ENCODE data around the gene MYO18B. TPM values are rescaled to one million over a fixed set of nuclear protein-coding genes. Genes with fewer than 3 reads are reported as not detected.

The MYO18B gene
- total RNA-seq, 6 experiments from 2014 or later, result 0.04 to 0.56 (median 0.07) TPM; not detected in 1

DNA sequence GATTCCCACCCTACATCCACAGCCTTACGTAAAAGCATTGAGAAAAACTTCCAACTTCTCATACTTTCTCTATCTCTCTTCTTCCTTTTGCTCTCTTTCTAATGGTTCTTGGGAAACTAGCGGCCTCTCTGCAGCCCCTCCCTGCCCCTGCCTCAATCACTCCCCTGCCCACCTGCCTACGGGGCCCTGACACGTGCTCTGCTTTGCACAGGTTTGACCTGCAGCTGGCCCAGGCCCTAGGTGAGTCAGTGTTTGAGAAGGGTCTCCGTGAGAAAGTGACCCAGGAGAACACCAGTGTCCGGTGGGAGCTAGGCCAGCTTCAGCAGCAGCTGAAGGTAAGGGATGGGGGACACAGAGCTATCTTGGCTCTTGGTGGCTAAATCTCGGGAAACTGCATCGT, 160.4 kb downstream of the MYO18B start:
- no peak for ATAC-seq
- intact Hi-C loops (cut with DNase I), result no loop called here
- no peak for TF ChIP-seq POLR2A (IDR thresholded peaks at IDR 0.05)
- TF ChIP-seq, protein P1, sequence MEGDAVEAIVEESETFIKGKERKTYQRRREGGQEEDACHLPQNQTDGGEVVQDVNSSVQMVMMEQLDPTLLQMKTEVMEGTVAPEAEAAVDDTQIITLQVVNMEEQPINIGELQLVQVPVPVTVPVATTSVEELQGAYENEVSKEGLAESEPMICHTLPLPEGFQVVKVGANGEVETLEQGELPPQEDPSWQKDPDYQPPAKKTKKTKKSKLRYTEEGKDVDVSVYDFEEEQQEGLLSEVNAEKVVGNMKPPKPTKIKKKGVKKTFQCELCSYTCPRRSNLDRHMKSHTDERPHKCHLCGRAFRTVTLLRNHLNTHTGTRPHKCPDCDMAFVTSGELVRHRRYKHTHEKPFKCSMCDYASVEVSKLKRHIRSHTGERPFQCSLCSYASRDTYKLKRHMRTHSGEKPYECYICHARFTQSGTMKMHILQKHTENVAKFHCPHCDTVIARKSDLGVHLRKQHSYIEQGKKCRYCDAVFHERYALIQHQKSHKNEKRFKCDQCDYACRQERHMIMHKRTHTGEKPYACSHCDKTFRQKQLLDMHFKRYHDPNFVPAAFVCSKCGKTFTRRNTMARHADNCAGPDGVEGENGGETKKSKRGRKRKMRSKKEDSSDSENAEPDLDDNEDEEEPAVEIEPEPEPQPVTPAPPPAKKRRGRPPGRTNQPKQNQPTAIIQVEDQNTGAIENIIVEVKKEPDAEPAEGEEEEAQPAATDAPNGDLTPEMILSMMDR (IDR thresholded peaks at IDR 0.05), result no peak

DNA sequence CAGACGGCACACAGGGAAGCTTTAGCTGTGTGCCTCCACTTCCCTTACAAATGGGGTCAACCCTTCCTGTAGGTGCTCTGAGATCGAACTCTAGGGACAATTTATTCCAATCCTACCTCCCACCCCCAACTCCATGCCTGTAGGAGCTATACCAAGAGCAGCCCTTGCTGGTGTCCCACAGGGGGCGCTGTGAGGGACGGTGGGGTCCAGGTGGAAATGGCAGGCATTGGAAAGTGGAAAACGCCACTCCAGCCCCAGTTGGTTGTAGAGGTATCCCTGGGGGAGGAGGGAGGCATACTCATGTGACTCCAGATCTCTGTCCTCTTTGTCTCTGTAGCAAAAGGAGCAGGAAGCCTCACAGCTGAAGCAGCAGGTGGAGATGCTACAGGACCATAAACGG, 161.3 kb downstream of the MYO18B start:
- H3K9me3 ChIP-seq, result no peaks in the 10 kb centered on the region
- no peaks in the 10 kb centered on the region for H3K36me3 ChIP-seq
- no peak for DNase-seq
- intact Hi-C loops (cut with DNase I), result no loop called here
- no peak overlapping the region for H3K4me3 ChIP-seq
- H3K27me3 ChIP-seq, result no peaks in the 10 kb centered on the region
- 23% methylated on average over 5 of the region's 6 CpGs for WGBS (ENCODE audit: insufficient coverage, low coverage, low lambda C conversion rate, missing lambda C conversion rate)
- no peak overlapping the region for H3K27ac ChIP-seq
- TF ChIP-seq POLR2A (IDR thresholded peaks at IDR 0.05), result no peak
- TF ChIP-seq, protein P1 (IDR thresholded peaks at IDR 0.05), result peak in 1 of 4 donors; percentile 7
- ATAC-seq, result no peak
- no peaks in the 10 kb centered on the region for H3K4me1 ChIP-seq

More for the DNA sequence above, 160.4 kb downstream of the MYO18B start:
- Histone ChIP-seq H3K27ac (no peak overlapping the region), H3K36me3 (no peaks in the 10 kb centered on the region), H3K9me3 (no peaks in the 10 kb centered on the region), H3K27me3 (no peaks in the 10 kb centered on the region), H3K4me1 (no peaks in the 10 kb centered on the region), H3K4me3 (no peak overlapping the region)
- 61% methylated on average over 7 of the region's 8 CpGs for WGBS (ENCODE audit: insufficient coverage, low coverage, low lambda C conversion rate, missing lambda C conversion rate)
- DNase-seq, result no peak

DNA sequence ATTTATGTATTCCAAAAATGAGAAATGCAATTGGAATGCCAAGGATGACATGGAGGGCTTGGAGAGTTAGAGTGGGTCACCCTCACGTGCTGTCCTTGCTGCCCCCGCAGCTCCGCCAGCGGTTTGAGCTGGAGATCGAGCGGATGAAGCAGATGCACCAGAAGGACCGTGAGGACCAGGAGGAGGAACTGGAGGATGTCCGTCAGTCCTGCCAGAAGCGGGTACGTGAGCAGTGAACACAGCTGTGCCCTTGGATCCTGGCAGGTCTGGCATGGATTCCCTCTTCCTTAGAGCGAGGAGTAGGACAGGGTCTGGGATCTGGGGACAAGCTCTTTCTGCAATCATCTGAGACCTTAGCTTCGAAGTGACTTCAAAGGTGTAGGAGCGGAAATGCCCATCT, 166.2 kb downstream of the MYO18B start:
- intact Hi-C loops (cut with DNase I), result no loop called here
- no peaks in the 10 kb centered on the region for H3K9me3 ChIP-seq
- DNase-seq, result no peak
- no peak for ATAC-seq
- no peak overlapping the region for H3K27ac ChIP-seq
- H3K4me3 ChIP-seq, result no peak overlapping the region
- no peaks in the 10 kb centered on the region for H3K4me1 ChIP-seq
- H3K27me3 ChIP-seq, result no peaks in the 10 kb centered on the region
- 60% methylated on average over 4 of the region's 13 CpGs for WGBS (ENCODE audit: insufficient coverage, low coverage, low lambda C conversion rate, missing lambda C conversion rate)
- no peaks in the 10 kb centered on the region for H3K36me3 ChIP-seq
- TF ChIP-seq, protein P1 (IDR thresholded peaks at IDR 0.05), result no peak
- no peak for TF ChIP-seq POLR2A (IDR thresholded peaks at IDR 0.05)

DNA sequence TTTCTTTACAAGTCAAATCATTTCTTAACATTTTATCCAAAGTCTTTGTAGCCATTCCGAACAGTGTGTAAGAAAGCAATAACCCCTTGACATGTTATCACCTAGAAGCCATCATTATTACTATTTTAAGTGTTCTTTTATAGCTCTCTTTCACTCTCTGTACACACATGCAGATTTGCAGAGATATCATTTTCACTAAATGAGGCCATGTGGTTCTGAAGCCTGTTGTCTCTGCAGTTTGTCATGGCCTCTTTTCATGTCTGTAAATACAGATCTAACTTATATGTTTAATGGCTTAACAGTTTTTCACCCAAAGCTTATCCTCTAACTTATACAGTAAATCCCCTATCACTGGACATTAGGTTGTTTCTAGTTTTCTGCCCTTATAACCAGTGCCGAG, 166.8 kb downstream of the MYO18B start:
- Histone ChIP-seq H3K36me3 (no peaks in the 10 kb centered on the region), H3K4me1 (no peaks in the 10 kb centered on the region), H3K27me3 (no peaks in the 10 kb centered on the region), H3K4me3 (no peak overlapping the region), H3K9me3 (no peaks in the 10 kb centered on the region), H3K27ac (no peak overlapping the region)
- no peak for ATAC-seq
- TF ChIP-seq POLR2A (IDR thresholded peaks at IDR 0.05), result no peak
- TF ChIP-seq, protein P1 (IDR thresholded peaks at IDR 0.05), result no peak
- no peak for DNase-seq
- WGBS (ENCODE audit: insufficient coverage, low coverage, low lambda C conversion rate, missing lambda C conversion rate), result 49% methylated on average over 2 of the region's 2 CpGs
- intact Hi-C loops (cut with DNase I), result no loop called here

All from right lobe of liver (tissue), 6 donors.